Peyer's patch (tissue), 4 donors: Measurements from ENCODE around the gene BRCA2.

ENCODE experiments used
- CTCF ChIP-seq, 6 experiments: fragments of 450-650 bp in 4 of 6; fragments of 200-600 bp in 2 of 6; sonication (generic) in 1 of 6; IDR thresholded peaks; one replicate each; pipeline ENCODE4 v1.5.1; 2017 to 2019; ENCODE audit warnings: antibody characterized with exemption in 6 of 6, mild to moderate bottlenecking in 3 of 6, moderate library complexity in 1 of 6
- POLR2A ChIP-seq, 2 donors: fragments of 450-650 bp; IDR thresholded peaks; one replicate each; pipeline ENCODE4 v1.5.1; 2017; ENCODE audit warnings: antibody characterized with exemption in 2 of 2, mild to moderate bottlenecking in 2 of 2, moderate library complexity in 2 of 2

DNA sequence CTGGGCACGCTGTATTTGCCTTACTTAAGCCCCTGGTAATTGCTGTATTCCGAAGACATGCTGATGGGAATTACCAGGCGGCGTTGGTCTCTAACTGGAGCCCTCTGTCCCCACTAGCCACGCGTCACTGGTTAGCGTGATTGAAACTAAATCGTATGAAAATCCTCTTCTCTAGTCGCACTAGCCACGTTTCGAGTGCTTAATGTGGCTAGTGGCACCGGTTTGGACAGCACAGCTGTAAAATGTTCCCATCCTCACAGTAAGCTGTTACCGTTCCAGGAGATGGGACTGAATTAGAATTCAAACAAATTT, 676 bp downstream of the BRCA2 start:
- TF ChIP-seq CTCF (IDR thresholded peaks at IDR 0.05) (no peak), POLR2A (IDR thresholded peaks at IDR 0.05) (no peak)
